ENCODE results near the gene MED8. TPM values are rescaled to one million over a fixed set of nuclear protein-coding genes. Genes with fewer than 3 reads are reported as not detected.

MED8 gene
- total and polyA plus RNA-seq, 2 of the 4 experiments (the other 2 are of a cell fraction), result 61.1 to 120 TPM

DNA sequence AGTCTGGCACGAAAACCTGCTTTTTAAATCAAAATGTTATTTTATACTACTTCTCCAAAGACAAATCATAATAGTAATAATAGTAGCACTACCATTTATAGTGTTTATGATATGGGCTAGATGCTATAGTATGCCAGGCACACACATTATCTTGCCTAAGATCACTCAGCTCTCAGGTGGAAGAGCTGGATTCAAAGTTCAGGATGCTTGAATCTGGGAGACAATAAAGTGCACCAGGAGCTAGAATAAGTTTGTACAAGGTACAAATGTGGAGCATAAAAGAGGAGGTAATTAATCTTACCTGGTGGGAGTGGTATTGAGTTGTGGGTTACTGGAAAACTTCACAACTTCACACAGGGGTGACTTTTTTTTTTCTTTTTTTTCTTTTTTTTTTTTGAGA is 11.8 kb downstream of the MED8 start:
- Histone ChIP-seq H3K27me3 (ENCODE audit: control insufficient read depth, insufficient read depth, low read length) (no peaks in the 10 kb centered on the region), H2BK5ac (ENCODE audit: low read depth, low read length, poor library complexity, severe bottlenecking) (no peak overlapping the region), H3K4me2 (ENCODE audit: low read depth, low read length) (no peak overlapping the region), H3K14ac (replicated peaks; ENCODE audit: low read depth, low read length) (no peak overlapping the region), H4K5ac (ENCODE audit: low read depth, low read length) (no peak overlapping the region), H3K36me3 (ENCODE audit: control insufficient read depth, insufficient read depth, low read length) (peaks cover 21% of the 10 kb centered on the region), H3K9ac (ENCODE audit: low read depth, low read length) (no peak overlapping the region), H2AFZ (replicated peaks; ENCODE audit: low read length, poor library complexity) (no peak overlapping the region), H3K79me1 (ENCODE audit: low read depth in 1 of 2, low read length in 2 of 2) (peaks cover 12 to 56% of the 10 kb centered on the region in 2 experiments), H4K8ac (ENCODE audit: low read depth in 2 of 2, low read length in 2 of 2) (no peak overlapping the region), H3K4ac (ENCODE audit: low read depth, low read length) (no peak overlapping the region), H3K18ac (ENCODE audit: low read depth, low read length) (no peak overlapping the region), H3K4me1 (ENCODE audit: control insufficient read depth, insufficient read depth, low read length) (peaks cover 9% of the 10 kb centered on the region; the same call in 1 of the 2 replicates), H2BK20ac (ENCODE audit: low read depth, low read length) (no peak overlapping the region; the same call in 1 of the 2 replicates), H3K4me3 (ENCODE audit: insufficient read depth, low read depth, low read length) (no peak overlapping the region), H4K91ac (ENCODE audit: insufficient read depth, low read depth, low read length) (no peak overlapping the region), H2BK120ac (ENCODE audit: low read depth, low read length) (no peak overlapping the region), H3K9me1 (ENCODE audit: insufficient read depth, low read length) (peaks cover 12% of the 10 kb centered on the region), H3K23ac (ENCODE audit: low read depth, low read length) (no peak overlapping the region), H3K56ac (ENCODE audit: extremely low read depth, insufficient read depth, low read length) (no peak overlapping the region), H2AK5ac (ENCODE audit: low read depth, low read length) (no peak overlapping the region), H4K20me1 (ENCODE audit: insufficient read depth, low read length) (0 out of 2 replicates have a peak, but pooled peaks cover 4% of the 10 kb centered on the region), H3K9me3 (ENCODE audit: control insufficient read depth, insufficient read depth, low read length) (no peaks in the 10 kb centered on the region), H2AK9ac (replicated peaks; ENCODE audit: low read depth, low read length, poor library complexity) (no peak overlapping the region), H2BK15ac (ENCODE audit: low read depth, low read length) (no peak overlapping the region), H3K27ac (ENCODE audit: insufficient read depth, low read length) (no peak overlapping the region)
- ATAC-seq (ENCODE audit: low read depth) (no peak), DNase-seq (no peak)
- in situ Hi-C loops (cut with MboI; ENCODE audit: low sequenced_read_pairs) (no loop called here), dilution Hi-C loops (cut with HindIII; ENCODE audit: low sequenced_read_pairs, unreplicated experiment) (no loop called here), intact Hi-C loops (cut with micrococcal nuclease) (no loop called here)
- ChIA-PET CTCF (no interaction called here), POLR2A (ENCODE audit: unreplicated experiment) (no interaction called here)
- BruUV-seq (replicated peaks), result no TSS peak
- TF ChIP-seq CHD1 (IDR thresholded peaks at IDR 0.05; ENCODE audit: low read depth, low read length) (no peak), BHLHE40 (IDR thresholded peaks at IDR 0.05; ENCODE audit: low read depth, low read length) (no peak), MAZ (IDR thresholded peaks at IDR 0.05; ENCODE audit: borderline replicate concordance, low read depth, low read length) (no peak), MXI1 (IDR thresholded peaks at IDR 0.05; ENCODE audit: borderline replicate concordance, low read depth, low read length) (no peak), SMC3 (IDR thresholded peaks at IDR 0.05; ENCODE audit: low read depth, low read length) (no peak), RFX5 (IDR thresholded peaks at IDR 0.05; ENCODE audit: low read depth, low read length) (no peak), RCOR1 (IDR thresholded peaks at IDR 0.05; ENCODE audit: insufficient replicate concordance, low read length) (no peak), FOS (IDR thresholded peaks at IDR 0.05; ENCODE audit: low read depth, low read length) (no peak), RAD21 (IDR thresholded peaks at IDR 0.05; ENCODE audit: low read length) (no peak), NFE2L2 (IDR thresholded peaks at IDR 0.05; ENCODE audit: low read depth, low read length) (no peak), MAFK (IDR thresholded peaks at IDR 0.05; ENCODE audit: low read depth, low read length) (no peak), CEBPB (IDR thresholded peaks at IDR 0.05; ENCODE audit: low read depth, low read length) (no peak), POLR2A (IDR thresholded peaks at IDR 0.05; ENCODE audit: low read depth, low read length) (no peak)
- TF ChIP-seq, protein P1, sequence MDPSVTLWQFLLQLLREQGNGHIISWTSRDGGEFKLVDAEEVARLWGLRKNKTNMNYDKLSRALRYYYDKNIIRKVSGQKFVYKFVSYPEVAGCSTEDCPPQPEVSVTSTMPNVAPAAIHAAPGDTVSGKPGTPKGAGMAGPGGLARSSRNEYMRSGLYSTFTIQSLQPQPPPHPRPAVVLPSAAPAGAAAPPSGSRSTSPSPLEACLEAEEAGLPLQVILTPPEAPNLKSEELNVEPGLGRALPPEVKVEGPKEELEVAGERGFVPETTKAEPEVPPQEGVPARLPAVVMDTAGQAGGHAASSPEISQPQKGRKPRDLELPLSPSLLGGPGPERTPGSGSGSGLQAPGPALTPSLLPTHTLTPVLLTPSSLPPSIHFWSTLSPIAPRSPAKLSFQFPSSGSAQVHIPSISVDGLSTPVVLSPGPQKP (IDR thresholded peaks at IDR 0.05; ENCODE audit: borderline replicate concordance, low read depth, low read length), result no peak
- TF ChIP-seq, protein P2, sequence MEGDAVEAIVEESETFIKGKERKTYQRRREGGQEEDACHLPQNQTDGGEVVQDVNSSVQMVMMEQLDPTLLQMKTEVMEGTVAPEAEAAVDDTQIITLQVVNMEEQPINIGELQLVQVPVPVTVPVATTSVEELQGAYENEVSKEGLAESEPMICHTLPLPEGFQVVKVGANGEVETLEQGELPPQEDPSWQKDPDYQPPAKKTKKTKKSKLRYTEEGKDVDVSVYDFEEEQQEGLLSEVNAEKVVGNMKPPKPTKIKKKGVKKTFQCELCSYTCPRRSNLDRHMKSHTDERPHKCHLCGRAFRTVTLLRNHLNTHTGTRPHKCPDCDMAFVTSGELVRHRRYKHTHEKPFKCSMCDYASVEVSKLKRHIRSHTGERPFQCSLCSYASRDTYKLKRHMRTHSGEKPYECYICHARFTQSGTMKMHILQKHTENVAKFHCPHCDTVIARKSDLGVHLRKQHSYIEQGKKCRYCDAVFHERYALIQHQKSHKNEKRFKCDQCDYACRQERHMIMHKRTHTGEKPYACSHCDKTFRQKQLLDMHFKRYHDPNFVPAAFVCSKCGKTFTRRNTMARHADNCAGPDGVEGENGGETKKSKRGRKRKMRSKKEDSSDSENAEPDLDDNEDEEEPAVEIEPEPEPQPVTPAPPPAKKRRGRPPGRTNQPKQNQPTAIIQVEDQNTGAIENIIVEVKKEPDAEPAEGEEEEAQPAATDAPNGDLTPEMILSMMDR (conservative IDR thresholded peaks at IDR 0.05; ENCODE audit: low read depth, low read length), result no peak
- TF ChIP-seq, protein P3, sequence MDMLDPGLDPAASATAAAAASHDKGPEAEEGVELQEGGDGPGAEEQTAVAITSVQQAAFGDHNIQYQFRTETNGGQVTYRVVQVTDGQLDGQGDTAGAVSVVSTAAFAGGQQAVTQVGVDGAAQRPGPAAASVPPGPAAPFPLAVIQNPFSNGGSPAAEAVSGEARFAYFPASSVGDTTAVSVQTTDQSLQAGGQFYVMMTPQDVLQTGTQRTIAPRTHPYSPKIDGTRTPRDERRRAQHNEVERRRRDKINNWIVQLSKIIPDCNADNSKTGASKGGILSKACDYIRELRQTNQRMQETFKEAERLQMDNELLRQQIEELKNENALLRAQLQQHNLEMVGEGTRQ (IDR thresholded peaks at IDR 0.05; ENCODE audit: low read depth, low read length), result no peak
- WGBS, 2 experiments (ENCODE audit: extremely low coverage in 2 of 2, insufficient read length in 1 of 2), result no CpG with 5 or more reads among the region's 1 CpG

All from IMR-90 (cell line).